Activated naive CD4-positive, alpha-beta T cell treated with anti-CD3 and anti-CD28 coated beads, Interleukin-2, amount 50 U/mL, for 16 hours (primary cell): ENCODE data around the gene HCCS.

Experiments
- DNase-seq: peaks from one replicate; pipeline ENCODE4 v3.0.0-alpha.2; 2020

Gene HCCS

DNA sequence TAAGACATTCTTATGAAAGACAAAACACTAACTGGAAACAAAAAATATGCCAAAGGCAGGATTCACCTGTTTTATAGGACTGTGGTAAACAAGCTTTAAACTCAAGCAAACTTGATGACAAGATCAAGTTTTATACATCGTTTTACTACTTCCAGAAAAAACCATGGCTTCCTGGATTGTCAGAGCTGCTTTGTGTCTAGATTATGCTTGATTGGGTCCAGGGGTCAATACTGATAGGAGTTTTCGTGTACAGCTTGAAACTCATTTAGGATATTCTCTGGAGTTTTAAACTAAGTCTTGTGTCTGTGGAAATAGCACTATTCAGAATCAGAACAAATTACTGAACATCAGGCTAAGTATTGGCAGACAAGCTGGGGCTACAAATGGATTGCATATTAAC is 13.0 kb downstream of the HCCS start:
- no peak for DNase-seq

- DNase-seq = no peak
Measured at GRCh38 chrX:11125060-11125459, 13.9 kb downstream of the HCCS start.

DNA sequence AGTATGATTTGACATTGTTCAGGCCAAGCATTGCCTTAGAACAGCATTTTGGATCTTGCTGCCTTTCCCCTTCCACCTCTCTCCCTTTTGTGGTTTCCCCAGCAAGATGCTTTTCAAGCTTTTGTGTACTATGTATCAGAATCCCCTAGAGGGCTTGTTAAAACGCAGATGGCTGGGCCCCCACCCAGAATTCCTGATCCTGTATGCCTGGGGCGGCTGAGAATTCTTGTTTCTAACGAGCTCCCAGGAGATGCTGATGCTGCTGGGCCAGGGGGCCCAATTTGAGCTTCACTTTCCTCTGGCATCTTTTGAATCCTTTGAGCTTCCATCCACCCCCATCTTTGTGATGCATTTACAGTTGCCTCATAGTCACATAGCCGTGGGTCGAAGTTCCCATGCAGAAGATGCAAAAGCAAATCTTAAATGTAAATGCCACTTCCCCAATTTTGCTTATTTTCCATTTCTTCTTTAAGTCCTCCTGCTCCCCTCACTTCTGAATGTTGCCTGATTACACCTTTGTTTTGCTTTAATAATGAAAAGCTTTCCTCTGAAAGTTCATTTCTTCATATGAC is 18.5 kb downstream of the HCCS start:
- DNase-seq = no peak

DNA sequence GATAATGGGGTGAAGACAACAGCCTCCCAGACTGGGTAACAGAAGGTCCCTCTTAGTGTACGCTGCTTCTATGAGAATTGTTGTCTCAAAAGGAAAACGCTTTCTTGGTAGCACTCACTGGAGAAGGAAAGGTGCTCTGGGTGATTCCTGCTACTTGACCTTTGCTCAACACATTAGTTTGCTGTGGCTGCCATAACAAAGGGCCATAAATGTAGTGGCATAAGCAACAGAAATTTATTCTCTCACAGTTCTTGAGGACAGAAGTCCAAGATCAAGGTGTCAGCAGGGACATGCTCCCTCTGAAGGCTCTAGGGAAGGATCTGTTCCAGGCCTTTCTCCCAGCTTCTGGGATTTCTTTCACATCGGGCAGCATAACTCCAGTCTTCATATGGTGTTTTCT is 19.0 kb downstream of the HCCS start:
- no peak for DNase-seq

GRCh38 chrX:11131146-11131545 is 20.0 kb downstream of the HCCS start:
- no peak for DNase-seq

DNA sequence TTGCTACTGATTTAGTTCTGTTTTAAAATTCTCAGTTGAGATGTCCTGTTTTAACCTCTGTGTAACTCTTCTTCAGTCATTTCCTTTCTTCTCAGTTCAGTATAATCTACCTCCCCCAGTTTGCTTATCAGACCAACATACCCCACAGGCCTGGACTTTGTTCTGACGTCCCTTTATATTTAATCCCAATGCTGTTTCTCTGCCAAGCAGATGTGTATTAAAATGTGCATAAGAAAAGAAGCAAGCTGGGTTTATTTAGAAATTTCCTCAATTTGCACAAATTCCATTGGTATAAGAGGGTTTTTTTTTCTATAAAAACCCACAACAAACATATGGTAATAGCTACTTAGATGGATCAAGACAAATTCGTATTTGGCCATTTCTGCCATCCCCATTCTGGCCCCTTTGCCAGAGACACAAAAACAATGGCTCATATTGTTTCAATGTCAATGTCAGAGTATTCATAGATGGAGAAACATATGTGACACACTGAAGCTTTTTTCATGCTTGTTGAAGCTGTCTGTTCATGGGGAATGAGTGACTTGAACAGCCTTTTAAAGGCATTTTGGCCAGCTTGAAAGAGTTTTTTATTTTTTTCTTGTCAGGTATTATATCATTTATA is 24.5 kb downstream of the HCCS start:
- no peak for DNase-seq

- no peak for DNase-seq
Measured at GRCh38 chrX:11137543-11138139, 26.5 kb downstream of the HCCS start.

DNA sequence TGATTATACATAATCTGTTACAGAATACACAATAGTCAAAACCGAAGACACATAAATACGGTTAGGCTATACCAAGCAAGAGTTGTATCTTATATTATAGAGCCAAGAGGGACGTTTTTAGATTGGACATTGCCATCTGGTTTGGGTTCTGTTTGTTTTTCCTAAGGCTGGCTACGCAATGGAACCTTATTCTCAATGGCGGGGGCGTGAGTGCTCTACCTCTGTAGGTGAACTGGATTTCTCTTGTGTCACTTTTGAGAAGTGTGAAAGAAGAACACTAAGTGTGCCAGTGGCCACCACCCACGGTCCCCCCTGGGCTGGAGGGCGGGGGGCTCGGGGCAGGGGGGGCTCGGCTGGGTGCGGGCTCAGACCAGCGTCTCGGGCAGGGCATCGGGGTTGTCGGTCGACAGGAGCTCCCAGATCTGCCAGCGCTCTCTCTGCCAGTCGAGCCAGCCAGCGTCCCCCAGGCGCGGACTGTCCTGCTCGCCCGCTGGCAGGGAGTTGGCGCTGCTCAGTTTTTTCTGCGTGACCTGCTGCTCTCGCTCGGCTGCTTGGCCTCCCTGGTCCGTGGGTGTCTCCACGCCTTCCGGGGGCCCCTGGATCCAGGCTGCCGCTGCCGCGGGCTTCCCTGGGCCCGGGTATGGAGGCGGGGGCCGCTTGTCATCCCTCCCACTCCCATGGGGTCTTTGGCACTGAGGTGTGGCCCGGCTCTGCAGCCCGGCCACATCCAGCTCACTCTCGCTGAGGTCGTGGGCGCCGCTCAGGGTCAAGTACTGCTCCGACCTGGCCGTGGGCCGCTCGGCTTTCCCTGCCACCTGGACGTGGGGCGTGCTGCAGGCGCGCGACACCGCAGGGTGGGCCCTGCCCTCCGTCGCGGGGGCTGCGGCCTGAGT is 27.6 kb downstream of the HCCS start:
- no peak for DNase-seq

DNA sequence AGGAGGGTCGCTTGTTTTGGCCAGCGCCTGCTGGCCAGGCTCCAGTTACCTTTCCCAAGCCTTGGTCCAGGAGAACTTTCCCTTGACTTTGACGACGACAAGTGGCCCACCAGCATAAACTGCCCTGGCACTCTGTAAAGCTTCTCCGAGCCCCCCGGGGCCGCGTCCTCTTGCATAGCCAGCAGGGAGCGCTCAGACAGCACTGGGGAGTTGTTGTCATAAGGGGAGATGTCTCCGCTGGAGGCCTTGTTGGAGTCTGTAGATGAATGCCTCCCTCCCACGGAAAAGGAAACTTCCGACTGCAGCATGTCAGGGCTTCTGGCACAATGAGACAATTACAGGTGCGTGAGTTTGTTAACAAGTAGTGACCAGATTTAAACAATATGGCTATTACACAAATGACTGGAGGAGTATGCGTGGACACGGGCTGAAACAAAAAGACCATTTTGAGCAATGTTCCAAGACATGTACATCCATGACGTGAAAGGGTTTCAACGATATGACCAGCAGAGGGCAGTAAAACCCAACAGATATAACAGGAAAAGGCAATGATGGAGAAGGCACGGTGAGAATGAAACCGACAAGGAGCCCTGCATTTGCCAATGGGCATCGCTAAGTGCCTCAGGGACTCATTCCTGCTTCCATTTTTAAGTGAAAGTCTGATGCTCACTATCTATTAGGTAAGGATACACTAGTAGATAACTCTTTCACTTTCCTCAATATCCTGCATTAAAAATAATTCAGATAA is 33.0 kb downstream of the HCCS start:
- DNase-seq = peak; percentile 15

- no peak for DNase-seq
Measured at GRCh38 chrX:11146411-11146810, 35.3 kb downstream of the HCCS start.

- DNase-seq = no peak
Measured at GRCh38 chrX:11148401-11148800, 37.3 kb downstream of the HCCS start.

DNA sequence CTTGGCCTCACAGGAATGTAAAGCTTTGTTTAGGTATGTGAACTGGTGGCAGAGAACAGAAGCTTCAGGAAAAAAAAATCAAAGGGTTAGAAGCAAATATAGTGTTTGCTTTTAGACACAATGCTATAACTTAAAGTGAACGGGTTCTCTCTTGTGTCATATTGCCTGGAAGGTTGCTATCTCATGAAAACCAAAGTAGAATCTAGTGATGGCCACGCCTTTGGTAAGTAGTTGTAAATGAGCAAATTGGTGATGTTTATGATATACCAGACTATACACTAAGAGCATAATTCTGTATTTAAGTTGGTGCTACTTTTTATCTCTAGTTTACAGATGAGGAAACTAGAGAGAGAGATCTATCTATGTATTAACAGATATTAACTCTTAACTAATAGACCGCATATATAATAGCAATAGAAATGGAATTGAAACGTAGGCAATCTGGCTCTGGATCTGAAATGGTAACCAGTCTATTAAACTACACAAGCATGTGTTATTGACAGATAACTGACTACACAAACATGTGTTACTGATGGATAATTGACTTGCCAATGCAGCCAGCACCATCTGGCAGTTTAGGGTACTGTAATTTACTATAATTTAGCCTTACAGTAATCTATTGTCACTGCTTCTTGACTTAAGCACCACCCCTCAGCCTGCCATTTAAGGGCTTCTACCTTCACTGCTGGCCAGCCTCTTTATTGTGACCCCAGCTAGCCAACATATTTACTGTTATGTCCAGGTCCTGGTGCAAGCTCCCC is 40.8 kb downstream of the HCCS start:
- DNase-seq = no peak

- no peak for DNase-seq
Measured at GRCh38 chrX:11159149-11159548, 48.0 kb downstream of the HCCS start.

DNA sequence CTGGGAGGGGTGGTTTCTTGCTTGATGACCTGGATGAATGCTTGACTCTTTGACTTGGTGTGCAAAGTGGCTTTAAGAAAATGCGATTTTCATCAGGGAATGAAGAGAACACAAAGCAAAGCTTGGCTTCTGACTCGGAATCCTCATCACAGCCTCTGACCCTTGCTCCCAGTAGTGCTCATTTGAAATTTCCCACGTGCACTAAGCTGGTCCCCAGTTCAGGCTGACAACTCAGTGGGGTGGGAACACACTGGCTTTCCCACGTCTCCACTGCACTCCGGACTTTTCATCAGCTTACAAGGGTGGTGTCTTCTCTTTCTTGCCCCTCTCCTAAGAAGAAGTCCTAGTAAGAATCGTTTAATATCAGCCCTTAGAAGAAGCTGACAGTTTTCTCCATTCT is 53.3 kb downstream of the HCCS start:
- DNase-seq = no peak

GRCh38 chrX:11171956-11172355 is 60.8 kb downstream of the HCCS start:
- no peak for DNase-seq

DNA sequence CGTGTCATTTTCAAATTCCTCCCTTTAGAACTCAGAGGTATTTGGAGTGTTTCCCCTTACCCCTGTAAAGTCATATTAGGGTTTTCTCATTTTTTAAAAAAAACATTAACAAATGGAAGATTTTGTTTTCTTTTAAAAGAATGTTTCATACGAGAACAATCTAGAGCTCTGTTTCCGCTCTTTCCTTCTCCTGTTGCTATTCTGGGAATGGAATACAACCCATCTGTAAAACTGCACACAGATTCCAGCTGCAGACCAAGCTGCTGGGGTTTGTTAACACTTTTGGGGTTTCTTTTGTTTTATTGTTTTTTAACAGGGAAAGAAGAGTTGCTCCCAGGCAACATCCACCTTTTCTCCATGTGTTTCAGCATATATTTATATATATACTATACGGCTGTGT is 61.3 kb downstream of the HCCS start:
- no peak for DNase-seq
